Activated T-helper 9 cell treated with anti-CD3 and anti-CD28 coated beads, Interleukin-2, amount 50 U/mL, for 16 hours (primary cell): ENCODE data around the gene CD6.
A peak's percentile ranks its signal among the peaks of the same experiment; 100 is the strongest.

Source experiments
- DNase-seq: peaks from one replicate; pipeline ENCODE4 v3.0.0-alpha.2; 2020; ENCODE audit warnings: low read depth

The CD6 gene

DNA sequence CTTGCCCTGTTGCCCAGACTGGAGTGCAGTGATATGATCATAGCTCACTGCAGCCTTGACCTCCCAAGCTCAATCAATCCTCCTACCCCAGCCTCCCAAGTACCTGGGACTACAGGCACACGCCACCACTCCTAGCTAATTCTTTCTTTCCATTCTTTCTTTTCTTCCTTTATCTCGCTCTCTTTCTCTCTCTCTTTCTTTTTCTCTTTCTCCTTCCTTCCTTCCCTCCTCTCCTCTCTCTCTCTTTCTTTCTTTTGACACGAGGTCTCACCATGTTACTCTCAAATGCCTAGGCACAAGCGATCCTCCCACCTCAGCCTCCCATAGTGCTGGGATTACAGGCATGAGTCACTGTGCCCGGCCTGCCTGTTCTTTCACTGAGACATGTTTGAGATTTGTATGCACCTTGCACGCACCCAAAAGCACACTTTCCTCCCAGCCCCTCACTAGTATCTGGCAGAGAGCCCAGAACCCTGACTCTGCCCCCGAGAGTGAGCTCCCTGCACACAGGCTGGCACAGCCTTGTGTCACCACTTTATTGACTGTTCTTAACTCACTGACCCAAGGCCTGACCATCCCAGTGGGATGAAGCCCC, 56.8 kb downstream of the CD6 start:
- peak; percentile 51 for DNase-seq

DNA sequence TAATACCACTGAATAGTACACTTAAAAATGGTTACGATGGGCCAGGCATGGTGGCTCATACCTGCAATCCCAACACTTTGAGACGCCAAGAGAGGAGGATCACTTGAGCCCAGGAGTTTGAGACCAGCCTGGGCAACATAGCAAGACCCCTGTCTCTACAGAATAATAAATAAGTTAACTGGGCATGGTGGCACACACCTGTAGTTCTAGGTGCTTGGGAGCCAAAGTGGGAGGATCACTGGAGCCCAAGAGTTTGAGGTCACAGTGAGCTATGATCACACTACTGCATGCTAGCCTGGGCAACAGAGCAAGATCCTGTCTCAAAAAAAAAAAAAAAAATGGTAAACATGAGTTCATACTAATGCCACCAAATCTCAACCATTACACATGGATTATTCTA, 61.3 kb downstream of the CD6 start:
- DNase-seq, result no peak

DNA sequence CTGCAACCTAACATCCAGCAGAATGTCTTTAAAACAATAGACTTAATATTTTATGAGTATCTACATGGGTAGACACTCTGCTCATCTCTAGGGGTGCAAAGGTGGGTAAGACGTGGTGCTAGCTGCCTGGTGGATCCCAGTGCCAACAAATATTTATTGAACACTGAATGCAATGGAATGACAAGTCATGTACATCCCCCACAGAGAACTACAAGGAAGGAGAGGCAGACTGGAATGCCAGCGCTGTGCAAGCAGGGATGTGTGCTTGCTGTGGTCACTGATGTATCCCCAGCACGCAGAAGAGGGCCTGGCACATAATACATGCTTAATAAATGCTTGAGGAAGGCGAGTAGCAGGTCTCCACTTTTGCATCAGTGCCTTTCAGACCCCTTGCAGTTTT, 61.9 kb downstream of the CD6 start:
- DNase-seq, result no peak

DNA sequence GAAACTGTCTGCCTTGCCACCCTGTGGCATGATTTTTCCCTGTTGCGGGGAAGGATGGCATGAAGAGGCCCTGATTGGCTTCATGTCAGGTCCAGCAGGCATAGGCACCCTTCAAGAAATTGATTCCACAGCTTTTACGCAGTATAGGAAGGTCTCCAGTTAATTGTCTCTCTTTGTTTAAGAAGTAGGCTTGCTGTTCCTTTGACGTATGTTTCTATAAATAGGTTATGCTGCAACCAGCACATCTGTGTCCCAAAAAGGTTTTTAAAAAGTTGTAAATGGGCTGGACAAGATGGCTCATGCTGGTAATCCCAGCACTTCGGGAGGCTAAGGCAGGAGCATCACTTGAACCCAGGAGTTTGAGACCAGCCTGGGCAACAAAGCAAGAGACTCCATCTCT, 62.6 kb downstream of the CD6 start:
- no peak for DNase-seq

DNA sequence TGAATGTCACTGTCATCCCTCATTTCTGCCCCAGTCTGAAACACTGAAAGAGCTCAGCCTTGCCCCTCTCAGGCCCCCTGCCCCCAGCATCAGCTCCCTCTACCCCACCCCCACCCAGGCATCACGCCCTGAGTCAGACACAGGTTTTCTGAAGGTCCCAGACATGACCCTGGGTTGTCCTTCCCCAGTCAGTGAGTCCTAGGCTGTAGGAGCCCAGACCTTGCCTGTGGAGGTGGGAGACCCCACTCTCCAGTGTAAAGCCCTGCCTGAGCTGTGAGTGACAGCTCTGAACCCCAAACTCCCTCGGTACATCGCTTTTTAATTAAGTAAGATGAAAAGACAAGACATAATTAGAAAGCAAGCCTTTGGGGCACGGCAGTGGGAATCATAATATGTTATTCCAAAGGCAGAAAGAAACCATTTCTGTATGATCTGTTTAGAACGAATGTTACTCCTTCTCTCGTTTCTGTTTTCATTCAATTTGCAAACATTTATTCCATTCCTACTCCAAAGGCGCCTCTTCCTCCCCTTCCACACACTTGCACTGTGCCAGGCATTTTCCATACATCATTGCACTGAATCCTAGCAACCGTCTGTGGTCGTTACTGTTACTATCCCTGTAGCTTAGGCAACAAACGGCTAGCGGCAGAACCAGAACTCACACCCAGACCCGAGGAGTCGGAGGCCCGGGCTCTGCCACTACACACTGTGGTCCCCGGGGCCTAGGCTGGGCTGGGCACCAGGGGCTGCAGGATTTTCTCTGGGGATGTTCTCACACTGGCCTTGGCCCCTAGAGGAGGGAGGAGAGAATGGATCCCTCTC, 63.4 kb downstream of the CD6 start:
- no peak for DNase-seq

DNA sequence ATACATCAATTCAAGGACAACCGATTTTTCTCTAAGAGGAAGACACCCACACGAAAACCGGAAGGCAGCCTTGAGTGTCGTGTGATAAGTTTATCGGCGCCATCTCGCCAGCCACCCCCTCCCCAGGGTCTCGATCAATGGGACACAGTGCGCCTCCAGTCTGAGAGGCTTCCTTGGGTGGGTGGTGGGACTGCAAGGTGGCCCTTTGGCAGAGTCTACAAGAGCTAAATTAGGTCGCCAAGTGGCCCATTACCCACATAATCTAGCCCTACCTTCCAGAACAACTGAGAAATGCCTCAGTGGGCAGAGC, 64.0 kb downstream of the CD6 start:
- no peak for DNase-seq

DNA sequence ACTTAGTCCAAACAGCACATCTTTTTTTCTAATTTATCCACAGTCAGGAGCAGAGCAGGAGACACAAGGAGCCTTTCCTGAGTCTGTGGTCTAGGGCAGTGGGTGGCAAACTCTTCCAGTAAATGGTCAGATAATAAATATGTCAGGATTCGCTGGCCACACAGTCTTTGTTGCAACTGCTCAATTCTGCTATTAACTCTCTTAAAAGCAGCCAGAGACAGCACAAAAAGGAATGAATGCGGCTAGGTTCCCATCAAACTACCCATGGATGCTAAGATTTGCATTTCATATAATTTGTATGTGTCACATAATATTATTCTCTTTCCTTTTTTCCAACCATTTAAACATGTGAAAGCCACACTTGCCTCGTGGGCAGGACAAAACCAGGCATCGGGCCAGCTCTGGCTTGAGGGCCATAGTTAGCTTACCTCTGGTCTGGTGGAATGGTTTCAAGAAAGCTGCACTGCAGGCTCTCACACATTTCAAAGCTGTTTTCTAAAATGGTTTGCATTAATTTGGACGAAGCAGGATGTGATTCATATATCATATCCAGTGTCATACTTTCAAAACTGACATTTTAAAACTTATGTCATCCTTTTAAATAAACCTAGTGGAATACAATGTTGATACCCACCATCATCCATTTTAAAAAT, 66.1 kb downstream of the CD6 start:
- no peak for DNase-seq

DNA sequence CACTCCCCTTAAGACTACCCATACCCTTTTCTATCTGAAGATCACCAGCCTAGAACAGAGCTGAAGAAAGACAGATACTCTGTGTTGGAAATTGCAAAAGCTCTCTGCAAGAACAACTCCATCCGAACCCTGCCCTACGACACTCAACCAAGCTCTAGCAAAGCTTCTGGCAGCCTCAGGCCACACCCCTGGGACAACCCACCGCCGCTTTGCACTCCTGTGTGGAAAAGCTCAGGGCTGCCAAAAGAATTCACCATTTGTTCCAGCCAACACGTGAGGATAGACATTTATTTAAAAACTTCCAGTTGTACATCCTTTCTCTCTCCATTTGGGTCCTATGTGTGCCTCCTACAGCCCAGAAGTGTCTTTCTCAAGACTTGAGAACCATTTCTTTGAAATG, 68.4 kb downstream of the CD6 start:
- DNase-seq, result no peak

DNA sequence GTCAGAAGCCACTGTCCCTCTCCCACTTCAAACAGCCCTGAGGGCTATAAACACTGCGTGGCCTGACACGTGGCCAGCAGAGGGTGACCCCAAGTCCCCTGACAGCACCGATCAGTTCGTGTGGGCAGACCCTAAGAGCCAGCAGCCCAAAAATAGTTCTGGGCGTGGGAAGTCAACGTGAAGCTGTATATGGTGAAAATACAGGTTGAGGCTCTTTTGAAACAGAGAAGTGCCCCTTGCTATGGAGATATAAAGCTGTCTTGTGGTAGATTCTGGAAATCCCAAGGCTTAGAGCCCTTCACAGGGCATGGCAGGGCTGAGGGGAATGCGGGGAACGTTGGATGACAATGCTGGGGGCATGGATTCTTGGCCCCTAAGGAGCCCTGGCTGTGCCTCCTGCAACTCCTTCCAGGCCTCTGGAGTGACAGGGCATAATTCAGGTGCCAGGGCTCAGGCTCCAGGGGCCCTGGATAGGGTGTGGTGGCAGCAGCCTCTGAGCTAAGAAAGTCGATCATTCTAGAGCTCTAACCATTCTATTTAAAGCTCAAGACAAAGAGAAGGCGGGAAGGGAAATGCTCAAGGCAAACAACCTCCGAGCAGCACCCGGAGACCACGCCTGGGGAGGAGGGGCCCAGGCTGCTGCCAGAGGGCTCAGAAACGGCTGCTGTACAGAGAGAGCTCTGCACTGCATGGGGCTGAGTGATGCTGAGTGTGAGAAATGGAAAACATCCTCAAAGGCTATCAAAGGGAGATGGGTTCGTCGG, 70.5 kb downstream of the CD6 start:
- peak; percentile 67 for DNase-seq

DNA sequence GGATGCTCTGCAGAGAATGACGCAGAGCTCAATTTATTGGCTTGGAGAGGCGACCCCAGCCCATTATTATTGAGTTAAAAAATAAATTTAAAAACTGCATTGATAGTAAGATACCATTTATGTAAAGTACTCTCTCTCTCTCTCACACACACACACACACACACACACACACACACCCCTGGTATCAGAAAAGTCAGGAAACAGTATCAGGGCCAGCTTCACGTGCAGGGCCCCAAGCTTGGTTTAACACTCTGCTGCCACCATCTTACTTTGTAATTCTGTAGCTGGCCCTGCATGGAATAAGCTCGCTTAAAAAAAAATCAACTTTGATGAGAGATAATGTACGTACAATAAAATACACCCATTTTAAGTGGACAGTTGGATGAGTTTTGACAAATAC, 71.1 kb downstream of the CD6 start:
- DNase-seq, result no peak

DNA sequence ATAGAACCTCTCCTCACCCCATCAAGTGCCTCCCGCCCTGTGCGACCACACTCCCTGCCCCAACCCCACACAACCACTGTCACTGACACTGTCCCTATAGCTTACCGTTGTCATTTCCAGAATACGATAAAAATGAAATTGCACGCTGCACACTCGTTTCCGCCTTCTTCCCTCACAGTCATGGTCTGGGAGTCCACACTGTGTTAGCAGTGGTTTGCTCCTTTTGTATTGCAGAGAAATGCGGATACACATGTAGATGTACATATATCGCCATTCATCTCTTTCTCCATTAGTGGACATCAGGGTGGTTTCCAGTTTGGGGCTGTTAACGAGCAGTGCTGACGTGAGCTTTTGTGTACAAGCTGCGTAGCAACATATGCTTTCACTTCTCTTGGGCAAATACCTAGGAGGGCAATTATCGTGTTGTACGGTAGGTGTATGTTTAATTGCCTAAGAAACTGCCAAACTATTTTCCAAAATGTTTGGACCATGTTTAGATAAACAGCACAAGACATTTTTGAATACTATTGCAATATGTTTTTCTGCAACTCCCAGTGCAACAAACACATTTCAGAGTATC, 71.6 kb downstream of the CD6 start:
- DNase-seq, result no peak

DNA sequence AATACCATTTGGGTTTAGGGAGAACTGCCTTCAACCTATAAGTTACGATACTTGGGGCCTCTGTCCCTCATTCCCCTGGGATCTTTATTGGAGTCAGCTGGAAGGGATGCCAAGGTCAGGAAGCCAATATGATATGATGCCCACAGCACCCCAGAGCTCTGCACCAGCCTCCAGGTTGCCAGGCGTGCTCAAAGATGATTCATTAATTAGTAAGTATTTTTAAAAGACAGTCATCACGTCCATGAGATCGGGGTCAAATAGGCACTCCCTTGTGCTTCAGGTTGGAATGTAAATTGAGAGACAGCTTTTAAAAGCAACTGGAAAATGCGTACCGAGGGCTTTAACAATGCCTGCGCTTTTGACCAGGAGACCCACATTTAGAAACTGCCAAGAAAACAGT, 73.8 kb downstream of the CD6 start:
- no peak for DNase-seq

DNA sequence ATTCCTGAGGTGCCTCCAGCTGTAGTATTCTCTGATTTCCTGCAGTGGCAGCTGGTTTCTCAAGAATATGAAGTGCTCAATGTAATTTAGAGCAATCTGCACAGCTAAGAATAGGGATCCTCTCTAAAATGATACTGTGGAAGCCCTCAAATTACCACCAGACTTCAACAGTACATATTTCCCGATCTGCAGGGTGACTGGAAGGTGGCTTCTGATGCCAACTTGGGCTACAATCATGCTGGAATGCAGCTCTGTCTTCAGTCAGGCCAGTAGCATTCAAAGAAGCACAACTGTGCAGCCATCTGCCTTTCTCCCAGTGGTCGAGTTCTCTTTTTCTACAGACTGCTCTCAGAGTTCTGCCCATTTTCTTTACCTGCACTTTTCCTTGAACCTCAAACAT, 75.4 kb downstream of the CD6 start:
- no peak for DNase-seq

DNA sequence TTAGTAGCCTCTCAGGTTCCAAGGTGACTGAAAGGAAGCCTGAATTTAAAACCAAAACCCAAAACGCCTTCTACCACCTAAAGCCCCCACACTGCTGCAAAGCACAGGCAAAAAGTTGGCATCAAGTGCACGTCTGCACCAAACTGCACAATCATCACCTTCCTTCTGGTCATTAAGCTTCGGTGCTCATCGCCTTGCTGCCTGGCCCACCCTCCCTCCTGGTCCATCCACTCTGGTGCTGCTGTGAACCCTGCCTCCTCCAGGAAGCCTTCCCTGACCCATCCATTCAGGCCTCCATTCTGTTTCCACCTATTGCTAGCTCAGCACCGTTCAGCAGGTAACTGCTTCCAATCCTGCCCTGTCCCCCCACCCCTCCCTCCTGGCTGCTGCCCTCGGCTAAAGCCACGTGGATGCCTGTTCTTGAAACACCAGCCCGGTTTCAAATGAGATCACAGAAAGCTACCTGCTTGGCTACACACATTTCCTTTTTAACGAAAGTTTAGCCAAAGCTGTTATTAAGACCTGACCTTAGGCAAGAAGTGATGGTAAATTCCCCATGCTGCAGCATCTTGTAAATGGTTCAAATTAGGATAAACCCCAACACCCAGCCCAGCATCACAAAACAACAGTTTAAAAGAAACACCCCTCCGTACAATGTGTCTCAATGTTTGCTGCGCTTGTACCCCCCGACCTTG, 77.0 kb downstream of the CD6 start:
- DNase-seq, result no peak

DNA sequence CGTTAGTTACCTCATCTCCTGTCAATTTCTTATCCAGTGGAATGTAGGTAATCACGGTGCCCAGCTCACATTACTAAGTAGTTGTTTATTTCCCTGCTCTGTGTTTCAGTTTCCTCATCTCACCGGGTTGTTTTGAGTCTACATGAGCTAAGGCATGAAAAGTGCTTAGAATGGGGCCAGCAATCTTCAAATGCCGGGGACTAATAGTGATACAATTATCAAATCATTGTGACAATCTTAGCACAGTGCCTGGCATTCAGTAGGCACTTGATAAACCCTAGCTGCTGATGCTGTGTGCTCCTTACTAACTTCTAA, 77.5 kb downstream of the CD6 start:
- no peak for DNase-seq

DNA sequence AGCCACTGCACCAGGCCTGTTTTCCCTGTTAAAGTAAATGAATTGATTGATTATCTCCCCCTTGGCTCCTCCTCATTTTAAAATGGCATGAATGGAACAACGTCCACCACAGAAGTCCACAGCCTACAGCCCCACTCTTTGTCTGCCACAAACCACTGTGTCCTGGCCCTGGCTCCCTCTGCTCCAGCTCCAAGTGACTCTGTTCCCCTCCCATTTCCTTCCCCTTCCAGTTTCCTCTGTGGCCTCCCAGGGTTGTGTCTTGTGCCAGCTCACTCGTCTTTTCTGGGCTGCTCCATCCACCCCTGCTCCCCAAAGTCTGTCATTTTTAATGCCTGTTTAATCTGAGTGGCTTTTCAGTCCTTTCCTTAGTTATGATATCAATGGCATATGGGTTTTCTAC, 78.4 kb downstream of the CD6 start:
- DNase-seq, result no peak

DNA sequence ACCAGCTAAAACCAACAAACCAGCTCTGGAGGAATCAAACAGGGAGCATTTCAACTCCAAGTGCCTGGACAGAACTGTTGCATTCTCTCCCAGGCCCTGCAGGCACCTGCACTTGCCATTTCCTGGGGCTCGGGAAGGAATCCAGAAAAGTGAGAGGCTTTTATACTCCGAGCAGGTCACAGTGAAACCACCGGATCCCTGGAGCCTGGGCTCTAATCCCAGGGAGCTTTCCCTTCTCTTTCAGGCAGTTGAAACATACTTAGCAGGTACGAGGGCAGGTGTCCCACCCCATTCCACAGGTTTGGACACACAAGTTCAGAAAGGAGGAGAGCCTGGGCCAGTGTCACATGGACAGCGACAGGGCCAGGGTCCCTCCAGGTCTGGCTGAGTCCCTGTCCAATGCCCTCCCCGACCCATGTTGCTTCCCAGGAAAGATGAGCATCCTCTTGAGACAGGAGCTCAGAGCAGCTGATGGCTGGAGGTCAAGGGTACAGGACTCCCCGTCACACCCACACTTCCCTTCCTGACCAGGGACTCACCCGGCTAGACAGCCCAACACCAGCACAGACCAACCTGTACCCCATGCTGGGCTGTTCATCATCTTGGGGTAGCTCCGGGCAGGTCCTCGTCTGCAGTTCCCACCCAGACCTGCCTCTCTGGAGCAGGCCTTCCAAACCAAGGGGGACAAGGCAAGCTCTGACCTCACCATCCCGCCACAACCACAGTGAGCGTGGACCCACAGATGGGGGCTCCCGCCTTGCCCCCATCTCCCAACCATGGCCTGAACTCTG, 80.9 kb downstream of the CD6 start:
- DNase-seq, result no peak

DNA sequence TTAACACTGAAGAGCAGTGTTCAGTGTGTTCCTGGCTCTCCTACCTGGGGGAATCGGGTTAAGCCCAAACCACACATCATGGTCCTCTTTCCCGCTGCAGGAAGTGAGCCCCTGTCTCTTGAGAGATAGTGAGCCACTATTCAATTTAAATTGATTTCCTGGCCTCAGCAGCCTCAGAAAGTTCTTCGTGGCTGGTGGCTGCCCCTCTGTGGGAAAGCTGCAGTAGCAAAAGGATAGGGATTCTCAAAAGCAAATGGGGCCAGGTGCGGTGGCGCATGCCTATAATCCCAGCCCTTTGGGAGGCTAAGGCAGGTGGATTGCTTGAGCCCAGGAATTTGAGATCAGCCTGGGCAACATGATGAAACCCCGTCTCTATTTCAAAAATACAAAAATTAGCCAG, 81.7 kb downstream of the CD6 start:
- DNase-seq, result no peak

DNA sequence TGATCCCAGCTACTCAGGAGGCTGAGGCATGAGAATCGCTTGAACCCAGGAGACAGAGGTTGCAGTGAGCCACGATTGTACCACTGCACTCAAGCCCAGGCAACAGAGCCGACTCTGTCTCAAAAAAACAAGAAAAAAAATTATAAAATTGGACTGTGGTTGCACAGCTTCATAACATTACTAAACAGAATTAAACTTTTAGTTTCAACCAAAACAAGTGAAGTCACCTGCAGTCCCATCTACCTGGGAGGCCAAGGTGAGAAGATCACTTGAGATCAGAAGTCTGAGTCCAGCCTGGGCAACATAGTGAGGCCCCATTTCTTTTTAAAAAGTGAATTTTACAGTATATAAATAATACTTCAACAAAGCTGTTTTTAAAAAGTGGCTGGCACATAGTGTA, 83.0 kb downstream of the CD6 start:
- DNase-seq, result no peak

DNA sequence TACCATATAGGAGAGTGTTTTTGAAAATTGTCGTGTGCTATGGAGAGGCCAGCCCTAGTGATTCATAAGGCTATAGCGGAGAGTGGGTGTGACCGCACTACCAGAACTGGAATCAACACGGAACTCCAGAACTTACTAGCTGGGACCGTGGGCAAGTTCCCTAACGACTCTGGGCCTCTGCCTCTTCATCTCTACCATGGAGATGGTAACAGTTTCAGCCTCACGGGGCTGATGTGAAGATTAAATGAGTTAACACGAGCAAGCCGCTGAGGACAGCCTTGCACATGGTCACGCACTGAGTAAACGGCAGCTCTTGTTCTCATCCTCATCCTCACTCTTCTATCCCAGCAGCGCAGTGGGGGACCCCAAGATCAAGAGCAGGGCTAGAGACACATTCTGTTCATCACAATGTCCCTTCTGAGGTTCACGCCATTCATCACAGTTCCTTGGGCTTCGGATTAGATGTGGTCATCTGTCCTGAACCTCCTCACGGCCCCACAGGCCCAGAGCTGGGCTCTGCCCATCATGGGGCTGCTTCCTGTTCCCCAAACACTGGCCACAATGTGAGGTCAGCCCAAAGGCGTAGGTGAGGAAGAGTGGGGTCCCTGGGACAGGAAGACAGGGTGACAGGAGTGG, 83.6 kb downstream of the CD6 start:
- DNase-seq, result peak; percentile 29

DNA sequence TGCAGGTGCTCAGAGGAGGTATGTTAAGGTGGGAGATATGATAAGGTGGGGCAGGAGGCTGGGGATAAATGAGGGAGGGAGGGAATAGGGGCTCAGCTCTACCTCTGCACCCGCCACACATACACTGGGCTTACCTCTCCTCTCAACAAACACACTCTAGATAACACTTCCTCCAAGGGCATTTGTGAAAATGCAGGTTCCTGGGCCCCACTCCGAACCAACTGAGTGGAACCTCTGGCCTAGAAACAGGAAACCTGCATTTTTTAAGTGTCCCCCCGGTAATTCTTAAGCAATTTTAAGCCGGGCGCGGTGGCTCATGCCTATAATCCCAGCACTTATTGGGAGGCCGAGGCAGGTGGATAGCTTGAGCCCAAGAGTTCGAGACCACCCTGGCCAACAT, 84.3 kb downstream of the CD6 start:
- no peak for DNase-seq
